A172 (cell line): ENCODE data around the gene JUND. TPM values are rescaled to one million over a fixed set of nuclear protein-coding genes. Genes with fewer than 3 reads are reported as not detected.

Experiments
- DNase-seq: peaks from one replicate; pipeline ENCODE4 v3.0.0-alpha.2; 2015; ENCODE audit warnings: low spot score
- total RNA-seq: library from RNA; depleted of rRNA; stranded (reverse); fragments of >200 nt; shearing (Covaris generic); gene quantifications from 2 replicates; pipeline ENCODE4 v1.2.3, GENCODE V29; 2014

Gene JUND
- total RNA-seq, 1 experiment from 2014 or later: 91.3 TPM

- DNase-seq: no peak
These were observed 26.9 kb upstream of the JUND start for GRCh38 chr19:18308051-18308947.

- DNase-seq: no peak
These were observed 25.9 kb upstream of the JUND start for GRCh38 chr19:18307271-18307681.

- DNase-seq: no peak
These were observed 25.5 kb upstream of the JUND start for GRCh38 chr19:18306888-18307260.

GRCh38 chr19:18306209-18306887 lies 24.9 kb upstream of the JUND start:
- DNase-seq: no peak

- DNase-seq: peak; percentile 76
These were observed 23.3 kb upstream of the JUND start for GRCh38 chr19:18304458-18305310.

GRCh38 chr19:18304208-18304457 lies 22.7 kb upstream of the JUND start:
- no peak for DNase-seq

- no peak for DNase-seq
These were observed 20.3 kb upstream of the JUND start for GRCh38 chr19:18301718-18302111.

GRCh38 chr19:18300930-18301717 lies 19.7 kb upstream of the JUND start:
- DNase-seq: peak; percentile 90

- no peak for DNase-seq
These were observed 18.2 kb upstream of the JUND start for GRCh38 chr19:18299654-18300053.

- peak; percentile 55 for DNase-seq
These were observed 17.2 kb upstream of the JUND start for GRCh38 chr19:18298601-18299000.

GRCh38 chr19:18297308-18297707 lies 15.9 kb upstream of the JUND start:
- DNase-seq: no peak

GRCh38 chr19:18295034-18295451 lies 13.6 kb upstream of the JUND start:
- no peak for DNase-seq

- no peak for DNase-seq
These were observed 13.0 kb upstream of the JUND start for GRCh38 chr19:18294467-18294864.

GRCh38 chr19:18293642-18294466 lies 12.4 kb upstream of the JUND start:
- DNase-seq: no peak

GRCh38 chr19:18292810-18293641 lies 11.6 kb upstream of the JUND start:
- peak; percentile 60 for DNase-seq

GRCh38 chr19:18292462-18292809 lies 11.0 kb upstream of the JUND start:
- no peak for DNase-seq

- DNase-seq: peak; percentile 58
These were observed 10.4 kb upstream of the JUND start for GRCh38 chr19:18291590-18292461.

GRCh38 chr19:18291019-18291524 lies 9.7 kb upstream of the JUND start:
- DNase-seq: no peak
